Bronchus fibroblast of lung (primary cell): ENCODE data around the gene ACVR2A. TPM values are rescaled to one million over a fixed set of nuclear protein-coding genes. Genes with fewer than 3 reads are reported as not detected.

ENCODE experiments used
- total RNA-seq: library from RNA; depleted of rRNA; stranded (reverse); fragments of >200 nt; gene quantifications from 2 replicates; pipeline ENCODE4 v1.2.3, GENCODE V29; 2015

ACVR2A gene
- 5.1 and 5.4 TPM in 2 replicates for total RNA-seq

DNA sequence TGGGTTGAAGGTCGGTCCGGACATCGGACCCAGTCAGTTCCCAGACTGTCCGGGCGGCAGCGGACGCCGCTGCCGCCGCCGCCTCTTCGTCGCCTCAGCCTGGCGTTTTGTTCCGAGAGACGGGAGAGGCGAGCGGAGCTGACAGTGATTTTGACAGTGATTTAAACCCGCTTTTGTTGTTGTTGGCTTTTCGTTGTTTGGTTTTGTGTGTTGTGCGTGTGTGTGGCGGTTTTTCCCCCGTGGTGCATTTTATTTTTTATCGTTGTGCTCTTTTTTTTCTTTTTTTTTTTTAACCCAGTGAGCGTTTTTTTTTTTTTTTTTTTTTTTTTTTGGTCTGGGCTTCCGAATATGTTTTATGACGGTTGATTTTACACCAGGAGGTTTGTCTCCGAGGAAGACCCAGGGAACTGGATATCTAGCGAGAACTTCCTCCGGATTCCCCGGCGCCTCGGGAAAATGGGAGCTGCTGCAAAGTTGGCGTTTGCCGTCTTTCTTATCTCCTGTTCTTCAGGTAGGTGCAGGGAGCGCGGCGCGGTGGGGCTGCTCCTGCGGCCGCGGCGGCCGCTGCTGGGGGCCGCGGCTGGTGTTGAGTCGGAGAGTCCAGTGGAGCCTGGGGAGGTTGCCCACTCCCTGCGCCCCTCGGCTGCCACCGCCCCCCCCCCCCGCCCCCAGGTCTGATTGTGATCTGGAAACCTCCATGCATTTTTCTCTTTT is at the start of gene ACVR2A:
TSS of gene ACVR2A (plus strand) at position 333 of the 714 bp plus-strand sequence. CDS start at position 457, 124 bp downstream.

Other genes starting within 250 kb of the ACVR2A start
- gene ORC4, start 175.7 kb downstream of the ACVR2A start, total RNA-seq: 42.2 and 54.1 TPM in 2 replicates
- gene MBD5, start 176.1 kb downstream of the ACVR2A start, total RNA-seq: 7.0 and 7.9 TPM in 2 replicates